NT2/D1 (cell line): ENCODE measurements around the gene EFTUD2.

Experiments used
- DNase-seq: peaks from one replicate; pipeline ENCODE4 v3.0.0-alpha.2; 2011; ENCODE audit warnings: low read depth, low spot score
- H3K27me3 ChIP-seq: 2 replicates; pipeline ENCODE4 v1.6.0; 2011; ENCODE audit warnings: mild to moderate bottlenecking; ENCODE audit not compliant: insufficient read length, insufficient read depth
- H3K36me3 ChIP-seq: 2 replicates; pipeline ENCODE4 v1.6.1; 2011; ENCODE audit warnings: mild to moderate bottlenecking, low read length, mixed read lengths; ENCODE audit not compliant: insufficient read depth, insufficient read length
- H3K4me1 ChIP-seq: 2 replicates; pipeline ENCODE4 v1.5.1; 2011; ENCODE audit not compliant: insufficient read depth, insufficient read length
- H3K4me3 ChIP-seq: 2 replicates; pipeline ENCODE4 v1.5.1; 2011; ENCODE audit warnings: low read depth; ENCODE audit not compliant: insufficient read length
- H3K9ac ChIP-seq: 2 replicates; pipeline ENCODE4 v1.6.0; 2011; ENCODE audit warnings: low read depth; ENCODE audit not compliant: insufficient read length
- H3K9me3 ChIP-seq: 2 replicates; pipeline ENCODE4 v1.5.1; 2011; ENCODE audit warnings: mild to moderate bottlenecking, low read length; ENCODE audit not compliant: insufficient read depth
- SUZ12 ChIP-seq: IDR thresholded peaks from 2 replicates; pipeline ENCODE4 v1.6.1; 2011; ENCODE audit not compliant: insufficient read length, insufficient read depth; ENCODE audit errors: extremely low read depth
- YY1 ChIP-seq: IDR thresholded peaks from 2 replicates; pipeline ENCODE4 v1.6.1; 2011; ENCODE audit not compliant: insufficient read length, insufficient read depth
- ZNF274 ChIP-seq: IDR thresholded peaks from 2 replicates; pipeline ENCODE4 v1.6.1; 2011; ENCODE audit warnings: mild to moderate bottlenecking, low read depth, low read length

EFTUD2 gene

DNA sequence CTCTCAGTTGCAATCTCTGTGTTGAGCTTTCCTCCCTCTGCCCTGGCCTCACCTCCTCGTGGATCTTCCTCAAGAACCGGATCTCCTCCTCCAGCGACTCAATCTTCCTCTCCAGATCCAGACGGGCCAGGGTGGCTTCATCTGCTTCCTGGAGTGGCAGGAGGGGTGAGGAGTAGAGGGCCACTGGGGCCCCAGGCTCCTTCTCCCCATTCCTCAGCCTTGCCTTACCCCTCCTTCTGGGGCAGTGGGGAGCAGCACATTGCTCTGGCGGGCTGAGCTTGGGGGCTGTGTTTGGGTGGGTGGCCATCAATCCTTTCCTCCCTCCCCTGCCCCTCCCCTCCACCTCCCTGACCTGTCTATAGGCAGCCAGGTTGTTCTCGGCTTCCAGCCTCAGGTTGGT lies 14.4 kb upstream of the EFTUD2 start:
- Histone ChIP-seq H3K27me3 (peaks cover 22% of the 10 kb centered on the region), H3K4me3 (no peak overlapping the region), H3K9me3 (no peaks in the 10 kb centered on the region), H3K9ac (no peak overlapping the region), H3K4me1 (peaks cover 16% of the 10 kb centered on the region), H3K36me3 (no peaks in the 10 kb centered on the region)
- DNase-seq, result no peak
- TF ChIP-seq ZNF274, result no peak
- no peak for TF ChIP-seq YY1
- TF ChIP-seq SUZ12, result no peak

DNA sequence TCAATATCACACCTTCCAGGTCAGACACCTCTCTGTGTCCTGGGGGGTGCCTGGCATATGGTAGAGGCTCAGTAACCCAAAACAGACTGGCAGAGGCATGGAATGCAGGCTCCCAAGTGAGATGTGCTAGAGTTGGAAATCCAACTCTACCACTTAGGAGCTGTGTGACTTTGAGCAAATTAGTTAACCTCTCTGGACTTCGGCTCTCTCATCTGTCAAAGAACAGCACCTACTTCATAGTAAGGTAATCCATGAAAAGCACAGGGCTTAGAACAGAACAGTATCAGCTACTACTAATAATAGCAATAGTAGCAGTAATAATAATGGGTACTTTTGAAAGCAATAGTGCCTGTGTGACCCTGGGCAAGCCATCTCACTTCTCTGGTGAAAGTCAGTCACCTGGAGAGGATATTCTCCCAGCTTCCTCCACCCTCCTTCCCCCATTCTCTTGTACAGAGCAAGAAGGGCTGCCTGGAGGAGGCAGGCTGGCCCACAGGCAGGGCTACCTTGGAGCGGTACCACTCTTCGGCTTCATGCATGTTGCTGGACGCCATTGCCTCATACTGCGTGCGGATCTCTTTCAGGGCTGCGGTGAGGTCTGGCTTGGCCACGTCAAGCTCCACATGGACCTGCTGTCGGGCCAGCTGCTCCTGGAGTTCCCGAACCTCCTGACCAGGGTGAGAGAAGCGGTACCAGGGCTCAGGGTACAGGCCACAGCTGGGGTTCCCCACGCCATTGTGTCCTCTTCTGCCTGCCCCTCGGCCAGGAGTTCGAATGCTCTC lies 13.7 kb upstream of the EFTUD2 start:
- H3K36me3 ChIP-seq, result no peaks in the 10 kb centered on the region
- H3K4me3 ChIP-seq, result no peak overlapping the region
- no peaks in the 10 kb centered on the region for H3K9me3 ChIP-seq
- H3K9ac ChIP-seq, result no peak overlapping the region
- peaks cover 22% of the 10 kb centered on the region for H3K27me3 ChIP-seq
- no peak for DNase-seq
- TF ChIP-seq SUZ12 (no peak), YY1 (no peak), ZNF274 (no peak)
- peaks cover 16% of the 10 kb centered on the region for H3K4me1 ChIP-seq

DNA sequence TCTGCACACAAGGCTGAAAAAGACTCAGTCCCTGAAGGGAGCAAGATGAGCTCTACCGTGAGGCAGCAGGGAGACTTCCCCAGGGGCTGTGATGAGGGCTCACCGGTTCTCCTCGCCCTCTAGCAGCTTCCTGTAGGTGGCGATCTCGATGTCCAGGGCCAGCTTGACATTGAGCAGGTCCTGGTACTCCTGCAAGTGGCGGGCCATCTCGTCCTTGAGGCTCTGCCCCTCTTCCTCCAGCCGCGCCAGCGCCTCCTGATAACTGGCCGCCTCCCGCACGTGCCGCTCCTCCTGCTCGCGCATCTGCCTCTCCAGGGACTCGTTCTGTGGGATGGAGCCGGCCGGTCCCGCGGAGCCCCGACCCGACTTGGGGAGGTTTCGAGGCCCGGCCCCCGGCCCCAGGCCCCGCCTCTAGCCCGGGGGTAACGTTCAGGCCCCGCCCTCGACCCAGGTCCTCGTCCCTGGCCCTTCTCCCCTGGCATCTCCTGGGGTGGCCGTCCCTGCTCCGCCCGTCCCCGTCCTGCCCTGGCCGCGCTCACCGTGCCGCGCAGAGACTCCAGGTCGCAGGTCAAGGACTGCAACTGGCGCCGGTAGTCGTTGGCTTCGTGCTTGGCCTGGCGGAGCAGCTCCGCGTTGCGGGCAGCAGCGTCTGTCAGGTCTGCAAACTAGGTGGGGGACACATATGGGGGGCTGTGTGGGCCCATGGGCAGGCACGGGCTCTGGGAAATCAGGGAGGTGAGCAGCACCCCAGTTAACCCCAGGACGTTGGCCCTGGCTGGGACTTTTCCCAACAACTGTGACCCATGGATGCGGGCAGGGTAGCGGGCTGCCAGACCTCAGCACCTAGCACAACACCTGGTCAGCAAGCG lies 12.1 kb upstream of the EFTUD2 start:
- DNase-seq, result peak; percentile 49
- peak overlapping the region; percentile 45 for H3K9ac ChIP-seq
- H3K4me1 ChIP-seq, result peaks cover 17% of the 10 kb centered on the region
- peaks cover 22% of the 10 kb centered on the region for H3K27me3 ChIP-seq
- peak overlapping the region; percentile 40 for H3K4me3 ChIP-seq
- H3K36me3 ChIP-seq, result no peaks in the 10 kb centered on the region
- TF ChIP-seq YY1 (no peak), SUZ12 (no peak), ZNF274 (no peak)
- no peaks in the 10 kb centered on the region for H3K9me3 ChIP-seq

DNA sequence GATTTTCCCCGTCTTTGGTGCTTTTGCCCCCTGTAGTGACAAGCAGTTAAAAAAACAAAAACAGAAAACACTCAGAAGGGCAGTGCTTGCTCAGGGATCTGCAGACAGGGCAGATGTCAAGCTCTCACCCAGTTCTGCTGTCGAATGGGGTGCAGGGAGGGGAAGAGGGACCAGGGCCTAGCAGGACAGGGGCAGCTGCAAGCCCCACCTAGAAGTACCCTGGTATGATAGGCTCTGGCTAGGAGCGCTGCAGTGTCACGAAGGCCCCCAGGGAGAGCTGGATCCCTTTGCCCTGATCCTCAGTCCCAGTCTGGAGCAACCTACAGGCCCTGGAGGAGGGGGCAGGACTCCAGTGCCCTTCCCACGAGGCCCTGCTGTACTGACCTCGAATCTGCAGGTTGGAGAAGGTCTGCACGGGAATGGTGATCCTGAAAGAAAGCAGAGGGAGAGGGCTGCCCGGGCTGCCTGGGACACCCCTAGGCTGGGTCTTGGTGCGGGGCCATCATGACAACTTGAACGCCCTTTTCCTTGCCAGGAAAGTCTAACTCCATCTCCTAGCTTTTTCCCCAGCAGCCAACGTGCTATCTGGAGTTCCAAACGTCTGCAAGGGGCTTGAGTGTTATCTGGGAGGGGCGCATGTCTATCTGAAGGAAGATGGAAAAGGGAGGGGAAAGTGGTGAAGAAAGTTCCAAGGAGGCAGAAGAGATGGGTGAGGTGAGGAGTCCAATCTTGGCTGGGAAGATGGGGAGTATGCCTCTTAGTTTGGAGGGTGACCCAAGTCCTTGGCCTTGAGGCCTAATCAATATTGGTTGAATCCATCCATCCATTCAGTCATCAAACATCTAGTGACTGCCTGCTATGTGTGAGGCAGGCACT lies 11.2 kb upstream of the EFTUD2 start:
- no peaks in the 10 kb centered on the region for H3K36me3 ChIP-seq
- H3K9ac ChIP-seq, result peak overlapping the region; percentile 45
- peaks cover 22% of the 10 kb centered on the region for H3K27me3 ChIP-seq
- DNase-seq, result no peak
- no peak for TF ChIP-seq YY1
- no peak for TF ChIP-seq ZNF274
- no peak for TF ChIP-seq SUZ12
- H3K9me3 ChIP-seq, result no peaks in the 10 kb centered on the region
- H3K4me1 ChIP-seq, result peaks cover 25% of the 10 kb centered on the region
- H3K4me3 ChIP-seq, result no peak overlapping the region

DNA sequence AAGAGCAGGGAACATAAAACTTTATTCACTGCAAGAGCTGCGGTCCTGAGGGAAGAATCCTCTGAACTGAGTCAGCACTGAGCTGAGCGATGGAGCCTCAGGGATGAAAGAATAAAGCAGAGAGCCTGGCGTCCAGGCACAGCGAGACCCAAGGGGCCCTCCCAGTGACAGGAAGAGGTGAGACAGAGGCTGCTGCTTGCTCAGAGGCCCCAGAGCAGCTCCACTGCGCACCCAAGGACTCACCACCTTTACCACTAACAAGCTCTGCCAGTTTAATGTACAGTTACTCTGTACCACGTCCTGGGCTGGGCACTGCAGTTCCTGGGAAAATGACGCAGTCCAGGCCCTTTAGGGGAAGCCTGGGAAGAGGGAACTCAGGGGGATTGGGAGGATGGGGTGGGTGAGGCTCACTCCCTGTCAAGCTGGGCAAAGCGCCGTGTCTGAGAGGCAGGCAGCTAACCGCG lies 10.5 kb upstream of the EFTUD2 start:
- Histone ChIP-seq H3K9ac (no peak overlapping the region), H3K36me3 (no peaks in the 10 kb centered on the region), H3K4me3 (no peak overlapping the region), H3K27me3 (peaks cover 22% of the 10 kb centered on the region), H3K4me1 (peaks cover 27% of the 10 kb centered on the region), H3K9me3 (no peaks in the 10 kb centered on the region)
- TF ChIP-seq YY1 (no peak), SUZ12 (no peak), ZNF274 (no peak)
- DNase-seq, result no peak

DNA sequence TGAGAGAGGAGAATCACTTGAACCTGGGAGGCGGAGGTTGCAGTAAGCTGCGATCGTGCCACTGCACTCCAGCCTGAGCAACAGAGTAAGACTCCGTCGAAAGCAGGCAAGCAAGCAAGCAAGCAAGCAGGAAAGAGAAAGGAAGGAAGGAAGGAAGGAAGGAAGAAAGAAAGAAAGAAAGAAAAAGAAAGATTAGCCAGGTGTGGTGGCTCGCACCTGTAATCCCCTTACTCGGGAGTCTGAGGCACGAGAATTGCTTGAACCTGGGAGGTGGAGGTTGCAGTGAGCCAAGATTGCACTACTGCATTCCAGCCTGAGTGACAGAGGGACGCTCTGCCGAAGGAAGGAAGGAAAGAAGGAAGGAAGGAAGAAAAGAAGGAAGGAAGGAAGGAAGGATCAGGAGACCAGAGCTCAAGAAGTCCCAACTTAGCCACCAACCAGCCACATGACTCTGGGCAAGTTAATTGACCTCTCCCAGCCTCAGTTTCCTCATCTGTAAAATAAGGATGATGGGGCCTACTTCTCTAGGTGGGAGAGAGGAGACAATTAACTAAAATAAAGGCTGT lies 9.6 kb upstream of the EFTUD2 start:
- no peak overlapping the region for H3K9ac ChIP-seq
- peaks cover 27% of the 10 kb centered on the region for H3K4me1 ChIP-seq
- H3K36me3 ChIP-seq, result no peaks in the 10 kb centered on the region
- no peak for TF ChIP-seq YY1
- TF ChIP-seq ZNF274, result no peak
- no peak for TF ChIP-seq SUZ12
- DNase-seq, result no peak
- no peaks in the 10 kb centered on the region for H3K9me3 ChIP-seq
- H3K27me3 ChIP-seq, result peaks cover 22% of the 10 kb centered on the region
- H3K4me3 ChIP-seq, result no peak overlapping the region
